NT2/D1 (cell line): ENCODE data around the gene MTOR.

ENCODE experiments used
- SUZ12 ChIP-seq: IDR thresholded peaks from 2 replicates; pipeline ENCODE4 v1.6.1; 2011; ENCODE audit not compliant: insufficient read length, insufficient read depth; ENCODE audit errors: extremely low read depth
- YY1 ChIP-seq: IDR thresholded peaks from 2 replicates; pipeline ENCODE4 v1.6.1; 2011; ENCODE audit not compliant: insufficient read length, insufficient read depth
- ZNF274 ChIP-seq: IDR thresholded peaks from 2 replicates; pipeline ENCODE4 v1.6.1; 2011; ENCODE audit warnings: mild to moderate bottlenecking, low read depth, low read length

DNA sequence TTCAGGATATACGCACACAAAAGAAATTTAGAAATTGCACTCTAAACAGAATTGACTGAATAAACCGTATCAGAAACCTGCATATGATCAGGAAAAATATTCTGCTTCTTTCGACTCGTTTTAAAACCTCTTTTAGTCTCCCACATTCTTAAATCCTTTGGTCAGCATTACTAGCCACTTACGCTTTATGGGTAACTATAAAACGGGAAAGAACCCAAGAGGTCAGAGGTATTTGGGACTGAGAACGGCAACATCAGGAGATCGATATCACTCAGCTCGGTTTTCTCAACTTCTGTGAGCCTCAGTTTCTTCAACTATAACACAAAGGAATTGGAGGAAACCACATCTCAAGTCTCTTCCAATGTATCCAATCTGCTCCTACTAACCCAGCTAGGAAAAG lies 109.6 kb downstream of the MTOR start:
- no peak for TF ChIP-seq SUZ12
- TF ChIP-seq YY1, result no peak
- TF ChIP-seq ZNF274, result no peak
